ENCODE measurements around the gene PCDHGB6. TPM values are rescaled to one million over a fixed set of nuclear protein-coding genes. Genes with fewer than 3 reads are reported as not detected.
"Not testable (repeated sequence)": the region's sequence is repeated elsewhere in the genome, so short reads cannot be mapped to it uniquely, and the experiment has no call there.

Gene PCDHGB6
- total and polyA plus RNA-seq, 2 donors from 2014 or later: 0.22 to 7.5 TPM

DNA sequence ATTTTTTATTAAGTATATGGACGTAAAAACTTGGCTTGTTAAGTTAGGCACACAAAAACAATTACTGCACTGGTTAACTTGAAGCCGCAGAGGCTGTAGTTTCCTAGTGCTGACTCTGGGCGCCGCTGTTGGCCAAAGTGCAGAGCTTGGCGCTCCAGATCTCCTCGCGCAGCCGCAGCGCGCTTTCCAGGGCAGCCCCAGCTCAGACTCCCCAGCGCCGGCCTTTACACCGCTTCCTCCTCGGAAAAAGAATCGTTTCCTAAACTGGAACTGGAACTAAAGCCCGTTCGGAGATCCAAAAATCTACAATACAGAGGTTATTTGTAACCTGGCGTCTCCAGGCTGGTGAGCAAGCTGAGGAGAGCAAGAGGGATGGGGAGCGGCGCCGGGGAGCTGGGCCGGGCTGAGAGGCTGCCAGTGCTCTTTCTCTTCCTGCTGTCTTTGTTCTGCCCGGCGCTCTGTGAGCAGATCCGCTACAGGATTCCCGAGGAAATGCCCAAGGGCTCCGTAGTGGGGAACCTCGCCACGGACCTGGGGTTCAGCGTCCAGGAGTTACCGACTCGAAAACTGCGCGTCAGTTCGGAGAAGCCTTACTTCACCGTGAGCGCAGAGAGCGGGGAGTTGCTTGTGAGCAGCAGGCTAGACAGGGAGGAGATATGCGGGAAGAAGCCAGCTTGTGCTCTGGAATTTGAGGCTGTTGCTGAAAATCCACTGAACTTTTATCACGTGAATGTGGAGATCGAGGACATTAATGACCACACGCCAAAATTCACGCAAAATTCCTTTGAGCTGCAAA lies 9.9 kb upstream of the PCDHGB6 start, which contains the start of gene PCDHGB5:
PCDHGB5 (plus strand) TSS at position 192 of the 796 bp plus-strand sequence; CDS start at position 373, 181 bp downstream.
- peak within 1 kb of the TSS in 2 of 3 donors; percentile 39 to 45 for H3K4me3 ChIP-seq (ENCODE audit: low read length in 3 of 3)
- TF ChIP-seq, protein P1, sequence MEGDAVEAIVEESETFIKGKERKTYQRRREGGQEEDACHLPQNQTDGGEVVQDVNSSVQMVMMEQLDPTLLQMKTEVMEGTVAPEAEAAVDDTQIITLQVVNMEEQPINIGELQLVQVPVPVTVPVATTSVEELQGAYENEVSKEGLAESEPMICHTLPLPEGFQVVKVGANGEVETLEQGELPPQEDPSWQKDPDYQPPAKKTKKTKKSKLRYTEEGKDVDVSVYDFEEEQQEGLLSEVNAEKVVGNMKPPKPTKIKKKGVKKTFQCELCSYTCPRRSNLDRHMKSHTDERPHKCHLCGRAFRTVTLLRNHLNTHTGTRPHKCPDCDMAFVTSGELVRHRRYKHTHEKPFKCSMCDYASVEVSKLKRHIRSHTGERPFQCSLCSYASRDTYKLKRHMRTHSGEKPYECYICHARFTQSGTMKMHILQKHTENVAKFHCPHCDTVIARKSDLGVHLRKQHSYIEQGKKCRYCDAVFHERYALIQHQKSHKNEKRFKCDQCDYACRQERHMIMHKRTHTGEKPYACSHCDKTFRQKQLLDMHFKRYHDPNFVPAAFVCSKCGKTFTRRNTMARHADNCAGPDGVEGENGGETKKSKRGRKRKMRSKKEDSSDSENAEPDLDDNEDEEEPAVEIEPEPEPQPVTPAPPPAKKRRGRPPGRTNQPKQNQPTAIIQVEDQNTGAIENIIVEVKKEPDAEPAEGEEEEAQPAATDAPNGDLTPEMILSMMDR (IDR thresholded peaks at IDR 0.05; ENCODE audit: borderline replicate concordance, extremely low read depth, insufficient read depth): peak; percentile 47
- H3K27me3 ChIP-seq (ENCODE audit: control insufficient read depth, insufficient read depth, low read length); H3K36me3 ChIP-seq (ENCODE audit: control insufficient read depth in 2 of 3, insufficient read depth in 3 of 3, low read length in 3 of 3); FAIRE-seq; H3K4me1 ChIP-seq (ENCODE audit: control insufficient read depth in 2 of 3, insufficient read depth in 2 of 3, low read depth in 1 of 3, low read length in 3 of 3); intact Hi-C loops (cut with DNase I); H3K27ac ChIP-seq (ENCODE audit: low read depth in 2 of 2, low read length in 2 of 2); H3K9ac ChIP-seq (ENCODE audit: low read length in 3 of 3): not testable (repeated sequence)
- DNase-seq: peak in 2 of 5 donors; percentile 27 to 36
- H3K9me3 ChIP-seq (ENCODE audit: control insufficient read depth in 2 of 3, insufficient read depth in 1 of 3, low read length in 3 of 3): peaks cover 2 to 49% (median 14%) of the 10 kb centered on the region in 3 donors

DNA sequence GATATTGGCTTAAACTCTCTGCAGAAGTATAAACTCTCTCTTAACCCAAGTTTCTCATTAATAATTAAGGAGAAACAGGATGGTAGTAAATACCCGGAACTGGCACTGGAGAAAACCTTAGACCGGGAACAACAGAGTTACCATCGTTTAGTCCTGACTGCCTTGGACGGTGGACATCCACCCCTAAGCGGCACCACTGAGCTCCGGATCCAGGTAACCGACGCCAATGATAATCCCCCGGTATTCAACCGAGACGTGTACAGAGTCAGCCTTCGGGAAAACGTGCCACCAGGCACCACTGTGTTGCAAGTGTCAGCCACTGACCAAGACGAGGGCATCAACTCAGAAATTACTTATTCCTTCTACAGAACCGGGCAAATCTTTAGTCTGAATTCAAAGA lies 9.2 kb upstream of the PCDHGB6 start:
- H3K4me1 ChIP-seq (ENCODE audit: control insufficient read depth in 2 of 3, insufficient read depth in 2 of 3, low read depth in 1 of 3, low read length in 3 of 3): no peaks in the 10 kb centered on the region

DNA sequence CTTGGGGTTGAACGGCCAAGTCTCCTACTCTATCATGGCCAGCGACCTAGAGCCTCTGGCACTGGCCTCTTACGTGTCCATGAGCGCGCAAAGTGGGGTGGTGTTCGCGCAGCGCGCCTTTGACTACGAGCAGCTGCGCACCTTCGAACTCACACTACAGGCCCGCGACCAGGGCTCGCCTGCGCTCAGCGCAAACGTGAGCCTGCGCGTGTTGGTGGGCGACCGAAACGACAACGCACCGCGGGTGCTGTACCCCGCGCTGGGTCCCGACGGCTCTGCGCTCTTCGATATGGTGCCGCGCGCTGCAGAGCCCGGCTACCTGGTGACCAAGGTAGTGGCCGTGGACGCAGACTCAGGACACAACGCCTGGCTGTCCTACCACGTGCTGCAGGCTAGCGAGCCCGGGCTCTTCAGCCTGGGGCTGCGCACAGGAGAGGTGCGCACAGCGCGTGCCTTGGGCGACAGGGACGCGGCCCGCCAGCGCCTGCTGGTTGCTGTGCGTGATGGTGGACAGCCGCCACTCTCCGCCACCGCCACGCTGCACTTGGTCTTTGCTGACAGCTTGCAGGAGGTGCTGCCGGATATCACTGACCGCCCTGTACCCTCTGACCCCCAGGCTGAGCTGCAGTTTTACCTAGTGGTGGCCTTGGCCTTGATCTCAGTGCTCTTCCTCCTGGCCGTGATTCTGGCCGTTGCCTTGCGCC lies 8.1 kb upstream of the PCDHGB6 start:
- Histone ChIP-seq H3K36me3 (ENCODE audit: control insufficient read depth in 2 of 3, insufficient read depth in 3 of 3, low read length in 3 of 3) (no peaks in the 10 kb centered on the region), H3K4me3 (ENCODE audit: low read length in 3 of 3) (peak overlapping the region in 1 of 3 donors; percentile 25), H3K27me3 (ENCODE audit: control insufficient read depth, insufficient read depth, low read length) (no peaks in the 10 kb centered on the region), H3K4me1 (ENCODE audit: control insufficient read depth in 2 of 3, insufficient read depth in 2 of 3, low read depth in 1 of 3, low read length in 3 of 3) (no peaks in the 10 kb centered on the region), H3K9ac (ENCODE audit: low read length in 3 of 3) (no peak overlapping the region), H3K9me3 (ENCODE audit: control insufficient read depth in 2 of 3, insufficient read depth in 1 of 3, low read length in 3 of 3) (peaks cover 3 to 54% (median 20%) of the 10 kb centered on the region in 3 donors), H3K27ac (ENCODE audit: low read depth in 2 of 2, low read length in 2 of 2) (no peak overlapping the region)
- DNase-seq (no peak), FAIRE-seq (no peak)
- TF ChIP-seq, protein P1 (IDR thresholded peaks at IDR 0.05; ENCODE audit: borderline replicate concordance, extremely low read depth, insufficient read depth): no peak
- intact Hi-C loops (cut with DNase I): no loop called here

More for the DNA sequence above, 9.2 kb upstream of the PCDHGB6 start:
- Histone ChIP-seq H3K9me3 (ENCODE audit: control insufficient read depth in 2 of 3, insufficient read depth in 1 of 3, low read length in 3 of 3) (peaks cover 3 to 50% (median 14%) of the 10 kb centered on the region in 3 donors), H3K36me3 (ENCODE audit: control insufficient read depth in 2 of 3, insufficient read depth in 3 of 3, low read length in 3 of 3) (no peaks in the 10 kb centered on the region), H3K27ac (ENCODE audit: low read depth in 2 of 2, low read length in 2 of 2) (no peak overlapping the region), H3K9ac (ENCODE audit: low read length in 3 of 3) (no peak overlapping the region), H3K4me3 (ENCODE audit: low read length in 3 of 3) (peak overlapping the region in 2 of 3 donors; percentile 39 to 45), H3K27me3 (ENCODE audit: control insufficient read depth, insufficient read depth, low read length) (no peaks in the 10 kb centered on the region)
- FAIRE-seq (no peak), DNase-seq (no peak)
- intact Hi-C loops (cut with DNase I): no loop called here
- TF ChIP-seq, protein P1 (IDR thresholded peaks at IDR 0.05; ENCODE audit: borderline replicate concordance, extremely low read depth, insufficient read depth): no peak

Data from kidney (tissue), 14 donors.